ENCODE results near the gene GRM4. TPM values are rescaled to one million over a fixed set of nuclear protein-coding genes. Genes with fewer than 3 reads are reported as not detected.

GRM4 gene
- 0.11 TPM in 1 of 2 replicates, not detected in the other for total RNA-seq

GRCh38 chr6:34146021-34146782 is at the start of gene GRM4:
GRM4 (minus strand) TSS chr6:34146087; CDS start chr6:34133496, 12,591 bp downstream.

Small RNA genes within 50 kb of the gene (small RNA-seq; reads per million reads assigned to genes)
- gene MIR1275 = not detected

Other genes starting within 250 kb of the GRM4 start
- 16.1 and 37.1 TPM in 2 replicates for gene HMGA1, start 90.8 kb upstream of the GRM4 start, total RNA-seq
- gene SMIM29, start 102.9 kb upstream of the GRM4 start, total RNA-seq = 11.1 and 13.0 TPM in 2 replicates
- gene NUDT3, start 246.6 kb upstream of the GRM4 start, total RNA-seq = 25.9 and 38.2 TPM in 2 replicates

Data from articular chondrocyte of knee joint (primary cell).